GM19468 (cell line): ENCODE data around the gene ZFYVE16.
"Not testable (repeated sequence)": the region's sequence is repeated elsewhere in the genome, so short reads cannot be mapped to it uniquely, and the experiment has no call there.

ENCODE experiments used
- ATAC-seq: cut with Tn5 transposase; IDR thresholded peaks from one replicate; pipeline ENCODE4 v1.9.1; 2021; ENCODE audit warnings: mild to moderate bottlenecking, moderate library complexity, moderate number of reproducible peaks; ENCODE audit not compliant: unreplicated experiment; ENCODE audit errors: extremely low read depth

The ZFYVE16 gene

DNA sequence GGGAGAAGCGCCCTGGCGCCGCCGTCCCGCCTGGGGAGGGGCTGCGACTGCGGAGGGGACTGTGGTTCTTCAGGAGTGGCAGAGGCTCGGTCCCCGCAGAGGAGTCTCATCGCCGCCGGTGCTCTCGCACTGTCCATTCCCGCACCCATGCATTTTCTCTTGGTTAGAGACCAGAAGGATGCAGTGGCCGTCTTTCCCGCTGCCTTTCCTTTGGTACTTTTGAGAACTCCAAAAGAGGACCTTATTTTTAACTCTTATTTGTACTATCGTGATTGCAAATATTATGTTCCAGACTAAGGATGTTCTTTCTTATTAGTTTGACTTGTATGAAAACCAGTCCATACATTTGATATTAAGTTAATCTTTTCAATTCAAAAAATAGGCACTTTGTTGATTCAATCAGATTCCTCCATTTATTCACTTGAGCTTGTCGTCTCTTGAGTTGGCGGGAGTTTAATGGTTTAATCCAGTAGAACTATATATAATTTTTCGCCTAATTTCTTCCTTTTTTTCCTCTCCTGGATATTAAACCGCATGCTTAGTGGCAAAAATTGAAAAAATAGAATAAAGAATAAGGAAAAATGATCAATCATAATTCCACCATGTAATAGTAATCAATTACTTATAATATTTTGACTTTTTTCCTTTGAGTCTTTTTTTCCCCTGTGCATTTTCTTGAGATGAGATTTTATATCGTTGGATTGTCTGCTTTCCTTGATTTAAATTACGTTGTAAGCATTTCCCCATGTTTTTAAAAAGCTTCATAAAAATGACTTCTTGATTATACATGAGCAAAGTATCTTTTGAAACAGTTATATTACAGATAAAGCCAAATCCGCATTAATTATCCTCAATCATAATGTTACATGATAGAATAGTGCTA lies 861 bp downstream of the ZFYVE16 start:
- ATAC-seq = no peak

DNA sequence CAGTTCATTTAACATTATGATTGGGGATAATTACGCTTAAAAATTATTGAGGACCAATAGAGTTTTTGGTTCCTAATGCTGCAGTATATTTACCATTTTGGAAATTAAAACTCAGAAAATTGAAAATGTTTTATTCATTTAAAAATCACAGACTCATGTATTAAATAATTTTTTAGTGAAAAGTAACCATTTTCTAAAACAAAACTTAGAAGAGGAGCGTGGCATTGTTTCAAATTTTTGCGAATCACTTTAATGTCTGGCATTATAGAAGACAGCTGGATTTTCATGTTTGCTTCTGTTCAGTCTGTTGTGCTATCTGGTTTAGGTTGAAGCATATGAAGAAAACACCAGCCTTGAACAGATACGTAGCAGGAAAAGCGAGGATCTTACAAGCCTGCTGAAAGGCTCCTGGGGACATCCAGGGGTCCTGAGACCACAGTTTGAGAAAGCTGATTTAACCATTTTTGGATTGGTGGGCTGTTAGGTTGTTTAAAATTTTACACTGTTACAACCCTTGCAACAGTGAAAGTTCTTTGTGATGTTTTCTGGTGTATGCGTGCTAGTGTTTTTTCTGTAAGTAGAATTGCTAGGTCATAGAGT lies 1.6 kb downstream of the ZFYVE16 start:
- ATAC-seq = no peak

DNA sequence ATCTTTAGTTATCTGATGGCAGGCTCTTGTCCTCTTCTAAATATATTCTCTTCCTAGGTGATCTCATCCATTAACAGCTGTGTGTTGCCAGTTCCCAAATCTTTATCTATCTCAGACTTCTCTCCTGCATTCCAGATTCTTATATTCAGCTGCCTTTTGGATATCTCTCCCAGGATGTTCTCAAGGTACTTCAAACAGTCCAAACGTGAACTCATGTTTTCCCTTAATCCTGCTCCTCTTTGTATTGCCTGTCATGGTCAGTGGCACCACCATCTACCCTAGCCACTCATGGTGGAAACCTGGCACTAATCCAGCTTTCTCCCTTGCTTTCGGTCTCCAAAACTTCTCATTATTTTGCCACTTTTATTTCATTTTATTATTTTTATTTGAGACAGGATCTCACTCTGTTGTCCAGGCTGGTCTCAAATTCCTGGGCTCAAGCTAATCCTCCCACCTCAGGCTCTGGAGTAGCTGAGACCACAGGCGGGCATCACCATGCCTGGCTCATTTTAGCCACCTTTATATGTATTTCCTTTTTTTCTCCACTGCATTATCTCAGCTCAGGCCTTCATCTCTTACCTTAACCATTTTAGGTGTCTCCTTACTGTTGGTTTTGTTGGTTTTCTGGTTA lies 3.8 kb downstream of the ZFYVE16 start:
- ATAC-seq = no peak

GRCh38 chr5:80414113-80414512 lies 6.2 kb downstream of the ZFYVE16 start:
- ATAC-seq = no peak

GRCh38 chr5:80417973-80418372 lies 10.1 kb downstream of the ZFYVE16 start:
- no peak for ATAC-seq

- not testable (repeated sequence) for ATAC-seq
Measured at GRCh38 chr5:80424365-80424764, 16.5 kb downstream of the ZFYVE16 start.

GRCh38 chr5:80435476-80435875 lies 27.6 kb downstream of the ZFYVE16 start:
- ATAC-seq = no peak

GRCh38 chr5:80437326-80437725 lies 29.5 kb downstream of the ZFYVE16 start:
- no peak for ATAC-seq

- ATAC-seq = no peak
Measured at GRCh38 chr5:80438739-80439138, 30.9 kb downstream of the ZFYVE16 start.

- ATAC-seq = no peak
Measured at GRCh38 chr5:80439213-80439612, 31.3 kb downstream of the ZFYVE16 start.

GRCh38 chr5:80442742-80443141 lies 34.9 kb downstream of the ZFYVE16 start:
- ATAC-seq = no peak

DNA sequence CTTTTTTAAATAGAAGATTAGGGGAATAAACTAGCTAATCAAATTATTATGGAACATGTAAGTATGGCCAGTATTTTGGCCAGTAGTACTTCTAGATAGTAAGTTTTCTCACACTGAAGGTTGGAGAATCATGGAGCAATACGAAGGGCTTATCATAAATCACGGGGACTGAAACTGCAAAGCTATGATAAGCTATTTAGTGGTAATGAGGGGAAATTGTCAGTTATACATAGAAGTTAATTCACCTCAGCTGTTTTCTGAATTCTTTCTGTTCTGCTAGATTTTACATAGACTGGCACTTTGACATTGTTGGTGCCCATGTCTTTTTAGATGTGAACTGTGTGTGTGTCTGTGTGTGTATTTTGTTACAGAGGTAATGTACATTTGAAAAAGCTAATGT lies 45.5 kb downstream of the ZFYVE16 start:
- ATAC-seq = no peak

- ATAC-seq = no peak
Measured at GRCh38 chr5:80463269-80463668, 55.4 kb downstream of the ZFYVE16 start.

GRCh38 chr5:80466669-80467485 lies 59.0 kb downstream of the ZFYVE16 start:
- no peak for ATAC-seq

- ATAC-seq = no peak
Measured at GRCh38 chr5:80468131-80468530, 60.3 kb downstream of the ZFYVE16 start.

- ATAC-seq = not testable (repeated sequence)
Measured at GRCh38 chr5:80470631-80471030, 62.8 kb downstream of the ZFYVE16 start.

DNA sequence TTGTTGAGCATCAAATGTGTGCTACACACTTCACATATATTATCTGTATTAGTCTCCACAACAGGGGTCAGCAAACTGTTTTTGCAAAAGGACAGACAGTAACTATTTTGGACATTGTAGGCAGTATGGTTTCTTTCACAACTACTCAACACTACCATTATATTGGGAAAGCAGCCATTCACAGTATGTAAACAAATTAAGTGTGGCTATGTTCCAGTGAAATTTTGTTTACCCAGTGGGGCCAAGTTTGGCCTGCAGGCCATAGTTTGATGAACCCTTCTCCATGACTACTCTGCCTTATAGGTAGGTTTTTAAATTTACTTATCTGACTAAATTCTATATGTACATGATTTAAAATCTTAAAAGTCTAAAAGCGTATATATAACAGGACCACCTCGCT lies 67.1 kb downstream of the ZFYVE16 start:
- ATAC-seq = no peak

DNA sequence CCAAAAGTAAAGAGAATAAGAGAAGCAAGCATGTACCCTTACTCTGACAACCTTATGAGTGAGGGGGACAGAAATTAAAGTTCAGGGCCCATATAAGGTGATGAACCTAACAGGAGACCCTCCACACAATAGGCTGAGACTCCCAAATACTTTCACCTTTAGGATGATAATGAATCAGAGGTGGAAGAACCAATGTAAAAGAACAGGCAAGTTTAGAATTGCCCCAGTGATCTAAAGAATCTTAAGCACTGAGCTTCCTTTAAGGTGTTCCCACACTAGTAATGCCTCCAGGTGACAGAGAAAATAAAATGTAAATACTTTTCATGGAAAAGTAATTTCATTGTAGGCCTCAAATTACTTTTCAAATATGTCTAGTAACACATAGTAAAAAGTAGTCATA lies 71.8 kb downstream of the ZFYVE16 start:
- no peak for ATAC-seq

- no peak for ATAC-seq
Measured at GRCh38 chr5:80480354-80480753, 72.5 kb downstream of the ZFYVE16 start.
